Raji (cell line): ENCODE measurements around the gene WASF2.

Experiments used
- POLR2A ChIP-seq: IDR thresholded peaks from 2 replicates; pipeline ENCODE4 v1.6.1; 2011; ENCODE audit warnings: low read depth, low read length, control low read depth; ENCODE audit not compliant: insufficient read depth

WASF2 gene

DNA sequence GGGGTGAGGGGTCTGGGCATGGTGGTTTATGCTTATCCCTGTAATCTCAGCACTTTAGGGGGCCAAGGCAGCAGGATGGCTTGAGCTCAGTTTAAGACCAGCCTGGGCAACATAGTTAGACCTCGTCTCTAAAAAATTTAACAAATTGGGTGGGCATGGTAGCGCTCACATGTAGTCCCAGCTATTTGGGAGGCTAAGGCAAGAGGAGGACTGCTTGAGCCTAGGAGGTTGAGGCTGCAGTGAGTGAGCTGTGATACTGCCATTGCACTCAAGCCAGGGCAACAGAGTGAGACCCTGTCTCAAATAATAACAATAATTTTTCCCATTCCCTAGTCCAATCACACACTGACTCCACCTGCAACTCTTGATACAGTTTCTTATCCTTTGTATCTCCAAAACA, 6.3 kb downstream of the WASF2 start:
- no peak for TF ChIP-seq POLR2A

DNA sequence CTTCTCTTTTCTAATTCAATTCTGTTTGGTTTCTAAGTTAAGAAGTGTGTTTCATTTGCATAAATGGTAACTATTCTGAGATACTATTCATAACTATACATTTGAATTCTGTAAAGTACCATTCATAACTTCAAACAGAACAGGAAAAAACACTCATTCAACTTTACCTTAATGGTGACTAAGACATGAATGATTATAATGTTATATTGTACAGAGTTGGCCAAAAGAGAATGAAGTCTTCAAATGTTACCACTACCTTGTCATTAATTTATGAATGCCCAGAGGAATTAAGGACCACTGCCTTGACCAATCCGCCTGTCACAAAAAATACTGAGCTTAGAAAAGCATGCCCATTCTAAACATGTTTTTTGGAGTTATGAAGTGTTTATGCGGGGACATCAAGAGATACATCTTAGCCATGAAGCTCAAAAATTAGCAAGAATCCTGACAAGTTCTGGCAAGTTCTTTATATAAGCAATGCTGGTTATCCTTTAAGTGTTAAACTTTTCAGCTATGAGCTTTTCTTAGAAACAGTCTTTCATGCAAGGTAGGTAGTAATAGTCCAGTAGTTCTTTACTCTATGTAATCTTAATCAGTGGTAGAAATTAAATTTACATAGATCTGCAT, 7.9 kb downstream of the WASF2 start:
- no peak for TF ChIP-seq POLR2A

DNA sequence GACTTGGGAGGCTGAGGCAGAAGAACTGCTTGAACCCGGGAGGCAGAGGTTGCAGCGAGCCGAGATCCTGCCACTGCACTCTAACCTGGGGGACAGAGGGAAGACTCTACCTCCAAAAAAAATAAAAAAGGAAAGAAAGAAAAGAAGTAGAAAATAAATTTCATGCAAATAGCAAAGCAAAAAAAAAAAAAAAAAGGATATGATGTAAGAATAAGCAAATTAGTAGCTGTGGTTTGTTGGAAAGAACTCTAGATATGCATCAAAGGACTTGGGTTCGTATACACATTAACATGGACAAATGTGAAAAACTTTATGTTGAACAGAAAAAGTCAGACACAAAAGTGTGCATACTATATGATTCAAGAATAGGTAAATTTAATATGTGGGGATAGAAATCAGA, 11.9 kb downstream of the WASF2 start:
- no peak for TF ChIP-seq POLR2A

- no peak for TF ChIP-seq POLR2A
Observed at GRCh38 chr1:27476237-27476636, 13.7 kb downstream of the WASF2 start.

DNA sequence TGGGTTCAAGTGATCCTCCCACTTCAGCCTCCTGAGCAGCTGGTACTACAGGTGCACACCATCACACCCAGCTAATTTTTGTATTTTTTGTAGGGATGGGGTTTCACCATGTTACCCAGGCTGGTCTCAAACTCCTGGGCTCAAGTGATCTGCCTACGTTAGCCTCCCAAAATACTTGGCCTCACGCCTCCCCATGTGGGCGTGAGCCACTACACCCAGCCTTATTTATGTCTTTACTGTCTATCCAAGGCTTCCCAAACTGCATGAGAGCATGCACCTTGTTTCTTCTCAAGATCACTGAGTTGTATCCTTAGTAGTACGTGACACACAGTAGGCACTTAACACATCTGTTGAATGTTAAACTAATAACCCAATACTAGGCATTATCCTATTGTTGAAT, 14.2 kb downstream of the WASF2 start:
- TF ChIP-seq POLR2A = no peak

DNA sequence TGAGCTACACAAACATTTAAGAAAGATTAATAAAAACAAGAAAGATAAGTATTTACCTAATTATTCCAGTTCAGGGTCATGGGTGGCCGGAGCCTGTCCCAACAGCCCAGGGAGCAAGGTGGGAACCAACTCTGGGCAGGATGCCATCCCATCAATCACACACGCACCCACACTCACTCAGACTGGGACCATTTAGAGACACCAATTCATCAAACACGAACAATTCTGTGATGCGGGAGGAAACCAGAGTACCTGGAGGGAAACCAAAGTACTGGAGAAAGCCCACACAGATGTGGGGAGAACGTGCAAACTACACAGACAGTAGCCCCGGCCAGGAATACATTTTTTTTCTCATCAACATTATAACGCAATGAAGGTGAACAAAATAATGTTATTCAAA, 16.2 kb downstream of the WASF2 start:
- TF ChIP-seq POLR2A = no peak

DNA sequence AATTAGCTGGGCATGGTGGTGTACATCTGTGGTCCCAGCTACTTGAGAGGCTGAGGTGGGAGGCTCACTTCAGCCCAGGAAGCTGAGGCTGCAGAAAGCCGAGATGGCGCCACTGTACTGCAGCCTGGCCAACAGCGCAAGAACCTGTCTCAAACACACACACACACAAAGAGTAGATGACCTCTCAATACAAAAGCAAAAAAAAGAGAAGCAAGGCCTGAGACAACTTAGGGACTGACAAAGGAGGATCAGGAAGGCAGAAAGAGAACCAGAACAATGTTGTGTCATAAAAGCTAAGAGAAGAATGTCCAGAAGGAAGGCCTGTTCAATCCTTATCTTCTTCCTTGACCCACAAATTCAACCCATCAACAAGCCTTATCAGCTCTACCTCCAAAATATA, 18.5 kb downstream of the WASF2 start:
- TF ChIP-seq POLR2A = no peak

- TF ChIP-seq POLR2A = no peak
Observed at GRCh38 chr1:27469334-27469733, 20.6 kb downstream of the WASF2 start.

DNA sequence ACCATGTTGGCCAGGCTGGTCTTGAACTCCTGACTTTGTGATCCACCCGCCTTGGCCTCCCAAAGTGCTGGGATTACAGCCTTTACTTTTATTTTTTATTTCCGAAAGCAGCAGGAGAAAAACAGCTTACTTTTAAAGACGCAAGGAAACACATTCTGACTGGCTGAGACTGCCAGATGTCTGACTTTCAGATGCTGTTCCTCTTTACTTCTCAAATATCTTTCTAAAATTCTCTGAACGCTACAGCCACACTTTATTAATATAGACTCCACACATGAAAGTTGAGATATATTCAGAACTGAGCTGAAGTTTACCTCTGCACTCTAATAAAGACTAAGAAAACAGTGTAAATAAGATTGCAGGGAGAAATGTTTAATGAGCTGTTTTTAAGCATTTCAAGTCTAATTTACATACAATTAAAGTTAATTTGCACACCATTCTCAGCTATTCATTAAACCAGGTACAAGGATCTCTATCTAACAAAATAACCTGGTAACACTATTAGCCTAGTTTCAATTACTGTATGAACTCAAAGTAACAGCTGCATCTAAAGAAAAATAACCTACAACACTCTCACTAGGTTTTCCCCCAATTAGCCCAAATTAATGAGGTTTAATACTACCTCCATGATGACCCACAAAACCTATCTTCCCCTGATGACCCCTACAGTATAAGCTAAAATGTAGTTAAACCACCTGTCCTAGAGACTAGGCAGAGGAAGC, 24.9 kb downstream of the WASF2 start:
- TF ChIP-seq POLR2A = no peak

- TF ChIP-seq POLR2A = no peak
Observed at GRCh38 chr1:27455139-27455811, 34.7 kb downstream of the WASF2 start.

GRCh38 chr1:27454610-27455009, 35.4 kb downstream of the WASF2 start:
- no peak for TF ChIP-seq POLR2A

GRCh38 chr1:27451343-27451742, 38.6 kb downstream of the WASF2 start:
- TF ChIP-seq POLR2A = no peak

DNA sequence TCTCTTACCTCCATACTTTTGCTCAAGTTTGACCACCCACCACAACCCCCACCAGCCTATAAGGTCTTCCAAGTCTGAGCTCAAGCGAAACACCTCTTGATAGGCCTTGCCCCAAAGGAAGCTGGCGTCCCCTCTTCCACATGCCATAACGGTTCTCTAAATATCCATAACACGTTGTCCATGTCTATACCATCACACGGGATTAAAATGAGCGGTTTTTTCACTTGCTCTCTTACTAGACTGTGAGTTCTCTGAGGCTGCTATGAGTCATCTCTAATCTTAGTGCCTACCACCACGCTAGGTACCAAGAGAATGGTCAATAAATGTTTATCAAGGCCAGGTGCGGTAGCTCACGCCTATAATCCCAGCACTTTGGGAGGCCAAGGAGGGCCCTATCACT, 41.0 kb downstream of the WASF2 start:
- TF ChIP-seq POLR2A = no peak

GRCh38 chr1:27447883-27448282, 42.1 kb downstream of the WASF2 start:
- no peak for TF ChIP-seq POLR2A

GRCh38 chr1:27447399-27447798, 42.6 kb downstream of the WASF2 start:
- no peak for TF ChIP-seq POLR2A

DNA sequence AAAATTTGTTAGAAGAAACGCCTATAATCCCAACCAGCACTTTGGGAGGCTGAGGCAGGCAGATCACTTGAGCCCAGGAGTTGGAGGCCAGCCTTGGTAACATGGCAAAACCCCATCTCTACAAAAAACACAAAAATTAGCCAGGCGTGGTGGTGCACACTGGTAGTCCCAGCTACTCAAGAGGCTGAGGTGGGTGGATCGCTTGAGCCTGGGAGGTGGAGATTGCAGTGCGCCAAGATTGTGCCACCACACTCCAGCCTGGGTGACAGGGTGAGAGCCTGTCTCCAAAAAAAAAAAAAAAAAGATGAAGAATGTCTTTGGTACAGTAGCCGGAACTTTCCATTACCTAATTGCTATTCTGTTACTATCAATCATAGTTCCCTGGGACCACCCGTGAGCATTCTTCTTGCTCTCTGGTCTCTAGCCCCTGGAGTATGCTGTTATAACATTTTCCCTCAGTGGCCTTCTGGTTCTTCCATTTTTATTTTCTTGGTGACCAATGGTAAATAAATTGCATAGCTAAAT, 43.4 kb downstream of the WASF2 start:
- TF ChIP-seq POLR2A = no peak
